HG03139 (cell line): Measurements from ENCODE around the gene RBM44.
"Not testable (repeated sequence)": the region's sequence is repeated elsewhere in the genome, so short reads cannot be mapped to it uniquely, and the experiment has no call there.

Experiments used
- ATAC-seq: cut with Tn5 transposase; IDR thresholded peaks from one replicate; pipeline ENCODE4 v1.9.1; 2021; ENCODE audit not compliant: unreplicated experiment

The RBM44 gene

GRCh38 chr2:237854295-237854694 is 55.7 kb downstream of the RBM44 start:
- ATAC-seq = no peak

GRCh38 chr2:237857791-237858190 is 59.2 kb downstream of the RBM44 start:
- no peak for ATAC-seq

- ATAC-seq = peak; percentile 59
Observed at GRCh38 chr2:237858294-237859081, 59.9 kb downstream of the RBM44 start.

GRCh38 chr2:237859082-237859433 is 60.5 kb downstream of the RBM44 start:
- no peak for ATAC-seq

- no peak for ATAC-seq
Observed at GRCh38 chr2:237859533-237860272, 61.1 kb downstream of the RBM44 start, which contains the start of gene RAMP1. Gene RAMP1 (plus strand): TSS chr2:237859623. CDS start chr2:237859676, 53 bp downstream.

GRCh38 chr2:237860273-237860935 is 61.8 kb downstream of the RBM44 start:
- ATAC-seq = no peak

GRCh38 chr2:237861875-237862527 is 63.4 kb downstream of the RBM44 start:
- ATAC-seq = no peak

GRCh38 chr2:237862528-237862895 is 63.9 kb downstream of the RBM44 start:
- no peak for ATAC-seq

- no peak for ATAC-seq
Observed at GRCh38 chr2:237863102-237863511, 64.5 kb downstream of the RBM44 start.

- no peak for ATAC-seq
Observed at GRCh38 chr2:237863689-237864443, 65.3 kb downstream of the RBM44 start.

- ATAC-seq = no peak
Observed at GRCh38 chr2:237864444-237864931, 65.9 kb downstream of the RBM44 start.

- no peak for ATAC-seq
Observed at GRCh38 chr2:237864940-237865622, 66.5 kb downstream of the RBM44 start.

GRCh38 chr2:237865623-237866041 is 67.1 kb downstream of the RBM44 start:
- ATAC-seq = no peak

- no peak for ATAC-seq
Observed at GRCh38 chr2:237866101-237866621, 67.6 kb downstream of the RBM44 start.

GRCh38 chr2:237867465-237867864 is 68.9 kb downstream of the RBM44 start:
- no peak for ATAC-seq

- not testable (repeated sequence) for ATAC-seq
Observed at GRCh38 chr2:237868074-237868473, 69.5 kb downstream of the RBM44 start.

- ATAC-seq = no peak
Observed at GRCh38 chr2:237868631-237869342, 70.2 kb downstream of the RBM44 start.

- ATAC-seq = no peak
Observed at GRCh38 chr2:237869343-237870102, 70.9 kb downstream of the RBM44 start.
